Uterus (tissue), 4 donors: Measurements from ENCODE around the gene COL1A1. TPM values are rescaled to one million over a fixed set of nuclear protein-coding genes. Genes with fewer than 3 reads are reported as not detected.

Experiments
- DNase-seq, 2 donors: peaks; one replicate each; pipeline ENCODE4 v3.0.0-alpha.2; 2019 to 2020
- H3K27ac ChIP-seq, 2 donors: fragments of 200-600 bp; sonication (generic); 1 replicate in 1 of 2; 2 replicates in 1 of 2; pipeline ENCODE4 v1.5.1; 2016 to 2018
- H3K27me3 ChIP-seq, 2 donors: fragments of 200-600 bp; sonication (generic); one replicate each; pipeline ENCODE4 v1.5.1; 2018 to 2019; ENCODE audit warnings: control low read depth in 1 of 2
- H3K36me3 ChIP-seq, 2 donors: fragments of 200-600 bp; sonication (generic); one replicate each; pipeline ENCODE4 v1.5.1; 2019; ENCODE audit warnings: control low read depth in 1 of 2
- H3K4me1 ChIP-seq, 2 donors: fragments of 200-600 bp; sonication (generic); one replicate each; pipeline ENCODE4 v1.5.1; 2018 to 2019; ENCODE audit warnings: control low read depth in 1 of 2
- H3K4me3 ChIP-seq, 2 donors: fragments of 200-600 bp; sonication (generic); 1 replicate in 1 of 2; 2 replicates in 1 of 2; pipeline ENCODE4 v1.5.1; 2018 to 2019; ENCODE audit warnings: mild to moderate bottlenecking in 1 of 2
- H3K9me3 ChIP-seq, 2 donors: fragments of 200-600 bp; sonication (generic); one replicate each; pipeline ENCODE4 v1.5.1; 2019; ENCODE audit warnings: control low read depth in 1 of 2
- CTCF ChIP-seq, 4 experiments: fragments of 200-600 bp in 2 of 4; fragments of 450-650 bp in 2 of 4; sonication (generic) in 2 of 4; IDR thresholded peaks; one replicate each; pipeline ENCODE4 v1.5.1; 2016 to 2019; ENCODE audit warnings: antibody characterized with exemption in 4 of 4, mild to moderate bottlenecking in 2 of 4, moderate library complexity in 1 of 4
- POLR2A ChIP-seq, 2 donors: fragments of 450-650 bp; IDR thresholded peaks; one replicate each; pipeline ENCODE4 v1.6.1; 2016; ENCODE audit warnings: antibody characterized with exemption in 2 of 2, mild to moderate bottlenecking in 1 of 2, moderate library complexity in 1 of 2
- intact Hi-C: fragments of 100-400 bp; cut with DNase I; formaldehyde crosslinking; loops from one replicate; pipeline ENCODE4 v1.15.1; 2023; ENCODE audit warnings: low total_unique reads
- small RNA-seq: library from RNA; depleted of rRNA; stranded (forward); fragments of <200 nt; gene quantifications from one replicate; pipeline ENCODE3, GENCODE V24; 2016
- total RNA-seq, 4 donors: library from RNA; depleted of rRNA in 3 of 4; stranded (reverse); fragments of >200 nt in 3 of 4; gene quantifications; one replicate each; pipeline versions ENCODE4 v1.1.0 to v1.2.4, GENCODE V29; 2014 to 2023
- donor health status: DM: yes; HTN: yes; CAD: no.

Gene COL1A1
- total RNA-seq, 4 donors from 2014 or later: 59.4 to 4,880 (median 491) TPM

DNA sequence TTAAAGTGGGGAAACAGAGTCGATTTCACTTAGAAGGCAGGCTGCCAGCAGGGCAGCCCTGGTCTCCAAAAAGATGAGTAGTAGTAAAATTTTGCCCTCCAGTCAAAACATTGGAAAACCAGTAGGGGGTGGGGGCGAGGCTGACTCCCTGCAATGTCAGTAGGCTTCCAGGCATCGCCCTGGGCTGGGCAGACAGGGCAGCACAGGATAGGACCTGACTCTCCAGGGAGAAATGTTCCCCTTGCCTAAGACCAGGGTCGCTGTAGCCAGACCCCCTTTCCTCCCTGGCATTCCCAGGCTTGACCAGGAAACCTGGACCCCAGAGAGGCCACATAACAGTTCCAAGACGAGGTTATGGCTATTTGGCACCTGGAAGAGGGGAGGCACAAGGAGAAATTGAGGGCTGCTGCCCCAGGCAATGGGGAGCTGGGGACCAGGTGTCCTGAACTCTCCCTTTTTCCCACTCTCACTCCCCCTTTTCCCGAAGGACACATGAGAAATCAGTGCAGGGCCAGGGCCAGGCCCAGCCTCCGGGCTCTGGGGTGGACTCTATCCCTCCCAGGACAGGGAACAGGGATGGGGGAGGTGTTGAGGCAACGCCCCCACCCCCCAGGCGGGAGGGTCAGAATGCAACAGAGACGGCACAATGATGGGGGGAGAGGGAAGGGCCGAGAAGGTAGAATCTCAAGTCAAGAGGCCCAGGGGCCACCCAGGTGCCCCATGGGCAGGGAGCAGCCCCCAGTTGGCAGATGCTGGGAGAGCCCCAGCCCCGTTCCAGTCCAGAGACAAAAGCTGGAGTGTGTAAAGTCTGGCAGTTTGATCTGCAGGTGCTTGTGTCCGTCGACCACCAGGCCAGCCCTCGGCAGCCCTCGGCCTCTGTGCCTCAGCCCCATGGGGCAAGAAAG is 67.0 kb downstream of the COL1A1 start:
- DNase-seq: no peak
- Histone ChIP-seq H3K27ac (no peak overlapping the region), H3K4me1 (peaks cover 0 to under 1% of the 10 kb centered on the region in 2 donors), H3K4me3 (no peak overlapping the region), H3K36me3 (no peaks in the 10 kb centered on the region), H3K27me3 (no peaks in the 10 kb centered on the region), H3K9me3 (no peaks in the 10 kb centered on the region)
- intact Hi-C loops: no loop called here
- TF ChIP-seq POLR2A (IDR thresholded peaks at IDR 0.05) (no peak), CTCF (IDR thresholded peaks at IDR 0.05) (no peak)

GRCh38 chr17:50133769-50134099 is 67.7 kb downstream of the COL1A1 start:
- Histone ChIP-seq H3K27ac (peak overlapping the region in 1 of 2 donors; percentile 11), H3K36me3 (no peaks in the 10 kb centered on the region), H3K27me3 (no peaks in the 10 kb centered on the region), H3K9me3 (no peaks in the 10 kb centered on the region), H3K4me1 (peaks cover 0 to 5% of the 10 kb centered on the region in 2 donors), H3K4me3 (no peak overlapping the region)
- no peak for DNase-seq
- no peak for TF ChIP-seq CTCF (IDR thresholded peaks at IDR 0.05)
- no peak for TF ChIP-seq POLR2A (IDR thresholded peaks at IDR 0.05)
- intact Hi-C loops: no loop called here

Small RNAs within 50 kb of the gene (small RNA-seq; reads per million reads assigned to genes)
- not detected for gene SUMO2P7

Other genes with a start within 250 kb of the COL1A1 start
- gene DLX4, start 232.4 kb downstream of the COL1A1 start, total RNA-seq: not detected
- under 1 TPM in 1 of 4 donors, not detected in 3; 0.28 TPM for gene DLX3, start 206.4 kb downstream of the COL1A1 start, total RNA-seq
- gene ITGA3, start 145.5 kb downstream of the COL1A1 start, total RNA-seq: 10 to 100 TPM; 14.3 to 73.1 (median 33.4) TPM
- gene PDK2, start 106.3 kb downstream of the COL1A1 start, total RNA-seq: 10 to 100 TPM; 12.9 to 62.6 (median 32.4) TPM
- gene SAMD14, start 71.5 kb downstream of the COL1A1 start, total RNA-seq: 10 to 100 TPM in 1 of 4 donors, 1 to 10 TPM in 2, not detected in 1; 2.3 to 11.3 (median 6.2) TPM
- 10 to 100 TPM in 3 of 4 donors, 1 to 10 TPM in 1; 9.2 to 65.3 (median 20.6) TPM for gene PPP1R9B, start 51.0 kb downstream of the COL1A1 start, total RNA-seq
- 100 to 1,000 TPM in 1 of 4 donors, 10 to 100 TPM in 1, under 1 TPM in 1, not detected in 1; 0.90 to 119 (median 19.6) TPM for gene SGCA, start 35.6 kb downstream of the COL1A1 start, total RNA-seq
- under 1 TPM in 2 of 4 donors, not detected in 2; 0.07 to 0.91 TPM for gene TMEM92, start 72.8 kb upstream of the COL1A1 start, total RNA-seq
- gene XYLT2, start 144.5 kb upstream of the COL1A1 start, total RNA-seq: 10 to 100 TPM; 23.5 to 34.0 (median 28.5) TPM
- gene MRPL27, start 171.6 kb upstream of the COL1A1 start, total RNA-seq: 10 to 100 TPM; 16.4 to 72.1 (median 45.8) TPM
- gene EME1, start 171.6 kb upstream of the COL1A1 start, total RNA-seq: 1 to 10 TPM in 2 of 4 donors, not detected in 2; 1.7 to 3.4 TPM
- gene LRRC59, start 195.9 kb upstream of the COL1A1 start, total RNA-seq: 10 to 100 TPM; 24.1 to 62.4 (median 47.1) TPM
- 10 to 100 TPM; 16.7 to 60.6 (median 45.7) TPM for gene ACSF2, start 224.6 kb upstream of the COL1A1 start, total RNA-seq